Right renal cortex interstitium (tissue), 3 donors: ENCODE data around the gene RIPPLY3. TPM values are rescaled to one million over a fixed set of nuclear protein-coding genes. Genes with fewer than 3 reads are reported as not detected.

ENCODE experiments used
- DNase-seq, 3 donors: peaks; one replicate each; pipeline ENCODE4 v3.0.0-alpha.2; 2013; ENCODE audit warnings: low read depth in 3 of 3, low spot score in 2 of 3
- polyA plus RNA-seq, 3 donors: library from polyadenylated mRNA; unstranded; fragments of 120-200 nt; gene quantifications; one replicate each; pipeline ENCODE4 v1.2.1, GENCODE V29; 2013; ENCODE audit not compliant: insufficient read length in 3 of 3

Gene RIPPLY3, protein sequence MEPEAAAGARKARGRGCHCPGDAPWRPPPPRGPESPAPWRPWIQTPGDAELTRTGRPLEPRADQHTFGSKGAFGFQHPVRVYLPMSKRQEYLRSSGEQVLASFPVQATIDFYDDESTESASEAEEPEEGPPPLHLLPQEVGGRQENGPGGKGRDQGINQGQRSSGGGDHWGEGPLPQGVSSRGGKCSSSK
- 1 to 10 TPM; 1.6 to 2.3 (median 1.9) TPM for polyA plus RNA-seq

GRCh38 chr21:37006486-37007291 lies at the start of gene RIPPLY3:
Gene RIPPLY3 (plus strand): TSS chr21:37006702. CDS start chr21:37006773, 71 bp downstream.
- no peak for DNase-seq

GRCh38 chr21:36959020-36959835 lies 47.3 kb upstream of the RIPPLY3 start:
- DNase-seq, result no peak

DNA sequence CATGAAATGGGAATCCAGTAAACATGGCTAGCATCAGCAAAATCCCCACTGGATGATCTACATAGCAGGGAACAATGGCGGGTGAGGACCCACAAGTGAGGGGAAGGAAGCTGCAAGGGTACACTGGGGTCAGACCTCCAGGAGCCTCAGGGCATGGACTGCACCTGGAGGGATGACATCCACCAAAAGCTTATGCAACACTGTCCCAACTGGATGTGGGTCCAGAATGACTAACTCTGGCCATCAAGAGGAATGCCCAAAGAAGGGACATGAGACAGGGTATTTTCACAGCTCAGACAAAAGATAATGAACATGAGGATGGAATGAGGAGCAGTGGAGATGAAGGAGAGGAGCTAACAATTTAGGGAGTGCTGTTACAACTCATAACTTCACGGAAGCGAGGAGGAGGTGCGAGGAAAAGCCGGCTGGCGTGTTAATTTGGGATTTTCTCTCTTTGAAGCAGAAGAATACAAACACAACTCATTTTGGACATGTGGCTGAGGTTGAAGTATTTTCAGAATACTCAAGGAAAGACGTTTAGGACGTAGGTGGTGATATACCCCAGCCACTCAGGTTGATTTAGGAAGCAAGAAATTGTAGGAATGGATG lies 45.7 kb upstream of the RIPPLY3 start:
- DNase-seq, result no peak

GRCh38 chr21:36962098-36962780 lies 44.3 kb upstream of the RIPPLY3 start:
- DNase-seq, result no peak

- no peak for DNase-seq
Measured at GRCh38 chr21:36964398-36964797, 42.1 kb upstream of the RIPPLY3 start.

GRCh38 chr21:36964827-36965719 lies 41.4 kb upstream of the RIPPLY3 start:
- no peak for DNase-seq

DNA sequence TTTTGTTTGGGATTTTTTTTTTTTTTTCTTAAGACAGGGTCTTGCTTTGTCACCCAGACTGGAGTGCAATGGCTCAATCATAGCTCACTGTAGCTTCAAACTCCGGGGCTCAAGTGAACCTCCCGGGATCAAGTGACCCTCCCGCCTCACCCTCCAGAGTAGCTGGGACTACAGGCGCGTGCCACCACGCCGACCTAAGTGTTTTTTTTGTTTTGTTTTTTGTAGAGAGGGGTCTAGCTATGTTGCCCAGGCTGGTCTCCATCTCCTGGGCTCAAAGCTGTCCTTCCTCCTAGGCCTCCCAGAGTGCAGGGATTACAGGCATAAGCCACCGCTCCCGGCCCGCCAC lies 40.8 kb upstream of the RIPPLY3 start:
- DNase-seq, result no peak

- no peak for DNase-seq
Measured at GRCh38 chr21:36966066-36966820, 40.3 kb upstream of the RIPPLY3 start, which contains the start of gene HLCS. Gene HLCS (minus strand): TSS chr21:36966669. CDS start chr21:36966638, 31 bp downstream.

DNA sequence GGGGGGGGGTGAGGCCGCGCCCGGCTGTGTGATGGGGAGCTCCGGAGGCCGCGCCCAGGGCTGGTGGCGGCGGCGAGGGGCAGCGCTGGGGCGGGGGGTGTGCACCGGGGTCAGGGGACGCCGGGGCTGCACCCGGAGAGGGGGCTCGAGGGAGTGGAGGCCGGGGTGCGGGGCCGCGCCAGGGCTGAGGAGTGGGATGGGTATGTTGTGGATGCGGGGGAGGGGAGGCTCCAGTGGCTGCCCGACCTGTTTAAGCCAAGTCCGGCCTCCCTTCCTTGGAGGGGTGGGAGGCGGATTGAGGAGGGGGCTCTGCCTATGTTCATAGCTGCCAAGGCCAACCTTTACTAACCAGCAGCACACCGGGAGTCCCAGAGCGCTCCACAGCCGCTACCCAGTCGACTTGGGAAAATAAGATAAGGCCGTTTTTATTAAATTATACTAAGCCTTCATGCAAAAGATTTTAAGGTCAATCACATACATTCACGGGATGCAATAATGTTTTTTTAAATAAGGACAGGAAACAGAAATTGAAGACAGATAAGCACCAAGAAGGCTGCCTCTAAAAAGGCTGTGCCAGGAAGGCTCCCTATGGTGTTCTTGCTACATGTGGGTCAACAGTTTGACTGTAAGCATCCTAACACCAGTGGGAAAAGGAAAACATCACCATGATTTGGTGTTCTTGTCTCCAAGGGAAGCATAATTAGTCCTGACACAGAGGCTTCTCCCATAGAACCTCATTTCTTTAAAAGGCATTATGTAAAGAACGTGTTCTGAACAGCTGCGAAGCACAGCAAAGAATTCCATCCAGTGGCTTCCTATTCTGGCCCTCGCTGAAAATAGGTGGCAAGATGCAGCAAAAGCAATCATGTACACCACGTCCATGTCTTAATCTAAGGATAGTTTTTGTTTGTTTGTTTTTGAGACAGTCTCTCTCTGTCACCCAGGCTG lies 39.4 kb upstream of the RIPPLY3 start:
- DNase-seq, result no peak

GRCh38 chr21:36968414-36968813 lies 38.1 kb upstream of the RIPPLY3 start:
- DNase-seq, result no peak

DNA sequence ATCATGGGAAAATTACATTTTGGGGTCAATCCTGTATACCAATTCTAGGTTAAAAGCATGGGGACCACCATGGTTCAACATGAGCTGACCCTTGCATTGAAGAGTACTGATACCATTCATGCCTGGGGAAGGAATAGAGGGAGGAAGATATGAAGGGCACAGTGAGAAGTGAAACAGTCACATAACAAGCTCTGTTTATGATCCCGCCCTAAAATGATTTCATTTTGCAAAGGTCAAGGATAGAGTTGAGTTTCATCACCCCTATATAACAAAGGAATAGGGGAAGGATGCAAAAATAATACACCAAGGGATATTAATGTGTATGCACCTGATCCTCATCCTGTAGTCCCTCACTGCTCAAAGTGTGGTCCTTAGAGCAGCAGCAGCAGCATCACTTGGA lies 37.5 kb upstream of the RIPPLY3 start:
- no peak for DNase-seq

GRCh38 chr21:36973986-36974850 lies 32.3 kb upstream of the RIPPLY3 start:
- no peak for DNase-seq

GRCh38 chr21:36974851-36975192 lies 31.7 kb upstream of the RIPPLY3 start:
- DNase-seq, result no peak

- DNase-seq, result no peak
Measured at GRCh38 chr21:36976228-36976861, 30.2 kb upstream of the RIPPLY3 start.

DNA sequence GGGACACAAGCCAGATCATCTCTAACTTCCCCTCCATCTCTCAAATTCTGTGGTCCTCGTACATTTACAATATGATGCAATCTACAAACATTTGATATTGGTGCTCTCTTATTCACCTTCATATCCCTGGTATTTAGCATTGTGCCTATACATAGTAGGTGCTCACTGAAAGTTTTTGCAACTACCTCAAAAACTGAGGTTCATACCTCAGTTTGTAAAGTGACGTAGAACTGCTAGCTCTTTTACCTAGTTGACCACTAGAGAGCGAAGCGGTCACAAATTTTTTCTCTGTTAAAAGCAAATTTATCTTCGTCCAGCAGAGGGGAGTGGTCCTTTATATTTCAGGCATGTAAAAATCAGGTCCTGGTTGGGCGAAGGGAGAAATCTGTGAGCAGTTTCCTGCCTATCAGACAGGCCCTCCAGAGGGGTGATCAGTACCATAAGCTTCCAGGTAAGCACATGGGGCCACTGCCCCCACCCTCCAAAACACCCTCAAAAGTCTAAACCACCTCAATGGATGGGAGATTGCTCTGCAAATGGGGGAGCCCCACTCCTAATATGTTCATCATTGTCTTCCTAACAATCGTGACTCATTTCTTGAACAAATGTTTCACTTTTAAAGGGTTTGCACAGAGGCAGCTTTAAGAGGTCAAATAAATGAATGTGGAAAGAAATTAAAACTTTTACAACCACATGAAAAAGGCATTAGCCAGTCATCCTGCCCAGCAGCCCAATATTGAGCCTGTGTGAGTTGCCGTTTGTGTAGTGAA lies 29.4 kb upstream of the RIPPLY3 start:
- peak in 2 of 3 donors; percentile 58 to 74 for DNase-seq
